HepG2 (cell line): ENCODE data around the gene NRSN2. TPM values are rescaled to one million over a fixed set of nuclear protein-coding genes. Genes with fewer than 3 reads are reported as not detected.

ENCODE experiments used
- FIP1L1 ChIP-seq: fragments of 200-400 bp; formaldehyde crosslinking; IDR thresholded peaks from 2 replicates; pipeline ENCODE4 v1.6.1; 2018; ENCODE audit warnings: low read depth, mild to moderate bottlenecking, low read length, moderate library complexity, borderline replicate concordance; ENCODE audit not compliant: insufficient read depth
- HCFC1 ChIP-seq: fragments of 150-350 bp; IDR thresholded peaks from 2 replicates; pipeline ENCODE4 v1.6.1; 2014; ENCODE audit warnings: low read depth, low read length
- HNRNPL ChIP-seq: fragments of 200-400 bp; formaldehyde crosslinking; IDR thresholded peaks from 2 replicates; pipeline ENCODE4 v1.6.1; 2017; ENCODE audit warnings: mild to moderate bottlenecking, low read depth, low read length
- HOXA3 ChIP-seq: sonication (generic); formaldehyde crosslinking; IDR thresholded peaks from 2 replicates; pipeline ENCODE4 v1.5.0; 2020; ENCODE audit warnings: missing genetic modification reagents
- MAFG ChIP-seq: sonication (generic); formaldehyde crosslinking; IDR thresholded peaks from 2 replicates; pipeline ENCODE4 v1.5.1; 2020; ENCODE audit warnings: mild to moderate bottlenecking, missing genetic modification reagents
- MEIS1 ChIP-seq: sonication (generic); formaldehyde crosslinking; IDR thresholded peaks from 2 replicates; pipeline ENCODE4 v1.9.0; 2021; ENCODE audit warnings: mild to moderate bottlenecking, missing genetic modification reagents, moderate library complexity, borderline replicate concordance
- MXD3 ChIP-seq: IDR thresholded peaks from 2 replicates; pipeline ENCODE4 v1.6.1; 2016; ENCODE audit warnings: mild to moderate bottlenecking, missing biosample characterization, missing genetic modification reagents
- NCOA2 ChIP-seq: sonication (generic); formaldehyde crosslinking; IDR thresholded peaks from 2 replicates; pipeline ENCODE4 v1.8.0; 2022; ENCODE audit warnings: inconsistent platforms
- NFE2 ChIP-seq: sonication (generic); formaldehyde crosslinking; IDR thresholded peaks from 2 replicates; pipeline ENCODE4 v1.4.0; 2020; ENCODE audit warnings: missing genetic modification reagents
- NONO ChIP-seq, 2 experiments: fragments of 450-650 bp in 1 of 2; sonication (generic) in 1 of 2; formaldehyde crosslinking in 1 of 2; IDR thresholded peaks in 1 of 2; conservative IDR thresholded peaks in 1 of 2; 2 replicates each; pipeline versions ENCODE4 v1.6.1 to v1.8.0; 2017 to 2022; ENCODE audit warnings: mild to moderate bottlenecking in 1 of 2, missing genetic modification reagents in 1 of 2, moderate library complexity in 1 of 2
- RFX1 ChIP-seq: fragments of 450-650 bp; IDR thresholded peaks from 2 replicates; pipeline ENCODE4 v1.6.1; 2017
- RFXANK ChIP-seq: IDR thresholded peaks from 2 replicates; pipeline ENCODE4 v1.6.1; 2016
- SNRNP70 ChIP-seq: fragments of 200-400 bp; formaldehyde crosslinking; IDR thresholded peaks from 2 replicates; pipeline ENCODE4 v1.6.1; 2017; ENCODE audit warnings: mild to moderate bottlenecking, low read depth, low read length, moderate library complexity
- TFDP1 ChIP-seq: IDR thresholded peaks from 2 replicates; pipeline ENCODE4 v1.6.1; 2016; ENCODE audit warnings: missing compliant biosample characterization, missing genetic modification reagents, borderline replicate concordance
- ZBTB1 ChIP-seq: sonication (generic); formaldehyde crosslinking; IDR thresholded peaks from 2 replicates; pipeline ENCODE4 v1.4.0; 2020; ENCODE audit warnings: missing genetic modification reagents, borderline replicate concordance
- ZBTB38 ChIP-seq: sonication (generic); formaldehyde crosslinking; IDR thresholded peaks from 2 replicates; pipeline ENCODE4 v1.5.1; 2020; ENCODE audit warnings: mild to moderate bottlenecking, missing genetic modification reagents
- ZC3H13 ChIP-seq: sonication (generic); formaldehyde crosslinking; IDR thresholded peaks from 2 replicates; pipeline ENCODE4 v1.8.1; 2023; ENCODE audit warnings: mild to moderate bottlenecking, missing genetic modification reagents, moderate library complexity
- ZFX ChIP-seq: sonication (generic); formaldehyde crosslinking; IDR thresholded peaks from 2 replicates; pipeline ENCODE4 v1.4.0; 2020; ENCODE audit warnings: mild to moderate bottlenecking, low read depth, missing genetic modification reagents, moderate library complexity
- ZKSCAN1 ChIP-seq: fragments of 150-350 bp; IDR thresholded peaks from 2 replicates; pipeline ENCODE4 v1.6.1; 2014; ENCODE audit warnings: low read length
- ZNF205 ChIP-seq: IDR thresholded peaks from 2 replicates; pipeline ENCODE4 v1.6.1; 2018; ENCODE audit warnings: missing biosample characterization, missing genetic modification reagents
- ZNF318 ChIP-seq: sonication (generic); formaldehyde crosslinking; IDR thresholded peaks from 2 replicates; pipeline ENCODE4 v1.4.0; 2020; ENCODE audit warnings: mild to moderate bottlenecking, missing genetic modification reagents
- ZNF451 ChIP-seq: sonication (generic); formaldehyde crosslinking; IDR thresholded peaks from 2 replicates; pipeline ENCODE4 v1.5.0; 2020; ENCODE audit warnings: mild to moderate bottlenecking, missing genetic modification reagents
- polyA plus RNA-seq, 8 experiments: library from polyadenylated mRNA; depleted of rRNA in 3 of 8; stranded (reverse) in 7 of 8; unstranded in 1 of 8; fragments of >200 nt; fragmentation: Illumina TruSeq in 4 of 8; extraction: Trizol in 4 of 8; gene quantifications; 2 replicates each; pipeline versions ENCODE4 v1.2.1 to v1.2.3, GENCODE V29; 2011 to 2016; ENCODE audit warnings: low read depth in 4 of 8, missing spikeins in 1 of 8, mixed read lengths in 1 of 8; ENCODE audit not compliant: insufficient read depth in 1 of 8
- total RNA-seq, 5 experiments: library from RNA; depleted of rRNA; stranded (reverse); fragments of >200 nt; fragmentation: Illumina TruSeq; extraction: Trizol; gene quantifications; 2 replicates each; pipeline ENCODE4 v1.2.3, GENCODE V29; 2016; ENCODE audit warnings: low read depth in 1 of 5

The NRSN2 gene
- total and polyA plus RNA-seq, 2 of the 13 experiments (the other 11 are each of a cell fraction or from before 2014, with no cell fraction given) = 32.3 to 49.4 TPM

DNA sequence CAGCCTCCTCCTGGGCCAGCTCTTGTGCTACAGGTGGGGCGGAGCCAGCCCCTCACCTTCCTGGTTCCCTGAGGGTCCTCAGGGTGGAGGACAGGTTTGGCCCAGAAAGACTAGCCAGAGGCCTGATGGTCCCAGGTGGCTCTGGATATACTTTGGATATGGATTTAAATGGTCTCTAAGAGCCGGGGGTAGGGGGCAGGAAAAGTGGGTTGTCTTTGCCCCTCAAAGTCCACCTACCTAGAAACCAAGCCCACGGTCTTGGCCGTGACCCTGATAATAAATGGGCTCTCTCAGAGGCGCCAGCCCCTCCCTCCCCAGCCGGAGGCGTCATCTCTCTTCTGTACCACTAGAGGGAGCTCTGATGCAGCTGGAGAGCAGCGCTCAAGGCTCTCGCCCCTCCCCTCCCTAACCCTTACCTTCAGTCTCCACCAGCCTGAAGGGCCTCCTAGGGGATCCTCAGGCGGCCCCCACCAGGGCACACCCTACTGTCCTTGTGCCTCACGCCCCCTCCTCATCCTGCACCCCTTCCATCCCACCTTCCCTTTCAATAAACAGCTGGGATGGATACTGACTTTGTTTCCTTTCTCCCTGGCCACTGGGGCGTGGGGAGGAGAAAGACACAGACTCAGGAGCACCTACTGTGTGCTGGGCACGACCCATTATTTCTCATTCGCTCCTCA lies 7.5 kb downstream of the NRSN2 start (continued):
- TF ChIP-seq ZNF318 (no peak), NFE2 (CRISPR knock-in tag) (no peak), ZBTB1 (CRISPR knock-in tag) (no peak), ZC3H13 (CRISPR knock-in tag) (no peak), SNRNP70 (no peak), HCFC1 (no peak; the same call in 1 of the 2 replicates), MXD3 (CRISPR knock-in tag) (no peak; the same call in 1 of the 2 replicates), HOXA3 (peak; percentile 38; the same call in 1 of the 2 replicates), FIP1L1 (no peak), RFXANK (CRISPR knock-in tag) (0 out of 2 replicates have a peak, but pooled peaks have one; percentile 39), ZNF205 (CRISPR knock-in tag) (peak; percentile 66; the same call in 1 of the 2 replicates), NCOA2 (CRISPR knock-in tag) (no peak), HNRNPL (no peak), ZFX (CRISPR knock-in tag) (peak; percentile 47; the same call in 1 of the 2 replicates), ZKSCAN1 (peak; percentile 96), ZBTB38 (peak; percentile 84; the same call in 1 of the 2 replicates), ZNF451 (CRISPR knock-in tag) (no peak), MEIS1 (CRISPR knock-in tag) (no peak; the same call in 1 of the 2 replicates), RFX1 (no peak), TFDP1 (CRISPR knock-in tag) (0 out of 2 replicates have a peak, but pooled peaks have one; percentile 17), MAFG (CRISPR knock-in tag) (no peak), NONO (IDR thresholded peaks at IDR 0.05) (no peak), NONO (CRISPR knock-in tag; conservative IDR thresholded peaks at IDR 0.05) (peak; percentile 69; the same call in 1 of the 2 replicates)
